ENCODE results near the gene SCN5A.

SCN5A gene

GRCh38 chr3:38601956-38602550 lies 47.4 kb downstream of the SCN5A start:
- DNase-seq (ENCODE audit: low read depth in 2 of 2): no peak

GRCh38 chr3:38600551-38600950 lies 48.9 kb downstream of the SCN5A start:
- no peak for DNase-seq (ENCODE audit: low read depth in 2 of 2)

DNA sequence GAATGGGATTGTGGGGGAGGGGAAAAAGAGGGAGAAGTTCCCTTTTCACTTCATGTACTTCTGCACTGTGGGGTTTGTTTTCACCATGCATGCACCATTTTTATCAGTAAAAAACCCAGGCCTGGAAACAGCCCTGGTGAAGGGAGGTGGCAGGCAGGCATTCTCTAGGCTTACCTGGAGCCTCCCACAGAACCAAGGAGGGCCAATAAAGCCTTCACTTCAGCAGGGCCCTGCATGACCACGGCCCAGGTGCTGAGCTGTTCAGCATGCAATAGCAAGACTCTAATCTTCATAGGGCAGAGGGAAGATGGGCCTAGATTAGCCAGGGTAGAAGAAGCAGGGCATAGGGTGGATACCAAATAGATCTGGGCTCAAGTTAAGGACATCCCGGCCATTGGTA lies 49.6 kb downstream of the SCN5A start:
- DNase-seq (ENCODE audit: low read depth in 2 of 2): no peak

DNA sequence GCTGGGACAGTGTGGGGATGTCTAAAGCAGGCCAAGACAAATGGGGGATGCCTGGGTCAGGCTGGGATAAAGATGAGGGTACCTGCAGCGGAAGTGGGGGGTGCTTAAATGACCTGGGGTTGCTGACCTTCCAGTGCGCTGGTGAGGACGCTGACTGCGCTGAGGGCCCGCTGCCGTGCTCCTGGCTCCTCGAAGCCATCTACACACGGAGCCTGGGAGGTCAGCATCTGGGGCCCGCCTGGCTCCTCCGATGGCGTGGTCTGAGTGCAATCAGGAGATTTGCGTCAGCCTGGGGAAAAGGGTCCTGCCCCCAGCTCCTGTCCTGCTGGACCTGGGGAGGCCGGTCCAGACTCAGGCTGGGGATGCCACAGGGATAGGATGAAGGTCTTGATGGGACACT lies 50.7 kb downstream of the SCN5A start:
- DNase-seq (ENCODE audit: low read depth in 2 of 2): no peak

GRCh38 chr3:38597502-38598060 lies 51.9 kb downstream of the SCN5A start:
- no peak for DNase-seq (ENCODE audit: low read depth in 2 of 2)

DNA sequence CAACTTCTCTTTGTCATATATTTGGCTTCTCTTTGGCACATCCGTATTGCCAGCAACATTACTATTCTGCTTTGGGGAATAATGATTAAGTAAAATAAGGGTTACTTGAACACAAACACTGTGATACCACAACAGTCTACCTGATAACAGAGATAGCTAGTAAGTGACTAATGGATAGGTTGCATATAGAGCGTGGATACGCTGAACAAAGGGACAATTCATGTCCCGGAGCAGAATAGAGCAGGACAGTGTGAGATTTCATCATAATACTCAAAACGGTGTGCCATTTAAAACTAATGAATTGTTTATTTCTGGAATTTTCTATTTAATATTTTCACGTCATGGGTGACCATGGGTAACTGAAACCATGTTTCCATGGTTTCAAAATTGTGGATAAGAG lies 54.1 kb downstream of the SCN5A start:
- DNase-seq (ENCODE audit: low read depth in 2 of 2): no peak

DNA sequence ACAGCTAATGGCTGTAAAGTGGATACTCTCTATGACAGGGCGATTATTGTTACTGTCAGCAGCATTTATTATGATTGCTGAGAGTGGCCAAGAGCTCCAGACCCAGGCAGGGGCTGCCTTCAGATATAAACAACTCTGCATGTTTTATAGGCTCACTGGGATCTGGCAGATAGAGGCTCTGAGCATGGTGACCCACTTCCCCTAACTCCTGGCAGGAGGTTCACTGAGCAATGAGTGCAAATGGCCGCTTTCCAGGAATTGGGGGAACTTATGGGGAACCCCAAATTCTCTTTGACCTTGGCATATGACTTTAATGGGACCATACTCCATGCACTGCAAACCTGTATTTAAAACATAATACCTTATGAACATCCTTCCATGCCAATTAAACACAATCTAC lies 59.0 kb downstream of the SCN5A start:
- DNase-seq (ENCODE audit: low read depth in 2 of 2): no peak

- no peak for DNase-seq (ENCODE audit: low read depth in 2 of 2)
Measured at GRCh38 chr3:38588995-38589937, 60.2 kb downstream of the SCN5A start.

GRCh38 chr3:38588371-38588971 lies 61.0 kb downstream of the SCN5A start:
- no peak for DNase-seq (ENCODE audit: low read depth in 2 of 2)

DNA sequence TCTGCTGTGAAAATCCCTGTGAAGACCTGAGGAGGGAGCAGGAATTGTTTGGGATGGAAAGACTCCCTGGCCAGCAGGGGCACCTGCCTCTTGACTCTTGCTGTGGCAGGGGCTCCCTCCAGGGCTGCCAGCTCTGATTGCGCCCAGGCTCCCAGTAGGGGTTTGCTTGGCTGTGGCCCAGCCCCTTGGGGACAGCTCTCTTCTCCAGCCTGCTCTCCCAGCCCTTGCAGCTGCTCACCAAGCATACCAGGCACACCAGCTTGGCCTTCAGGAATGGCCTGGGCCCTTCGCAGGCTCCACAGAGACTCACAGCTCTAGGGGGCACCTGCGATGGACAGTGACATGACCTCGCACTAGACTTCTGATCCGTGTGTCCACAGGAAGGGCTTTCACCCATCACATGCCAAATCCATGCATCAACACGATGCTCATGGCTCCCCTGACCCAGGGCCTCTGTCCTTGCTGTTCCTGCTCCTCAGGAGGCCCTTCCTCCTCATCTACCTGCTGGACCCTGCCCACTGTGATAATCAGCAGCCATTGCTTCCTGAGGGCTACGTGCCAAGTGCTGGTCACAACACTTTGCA lies 61.8 kb downstream of the SCN5A start:
- DNase-seq (ENCODE audit: low read depth in 2 of 2): no peak

- DNase-seq (ENCODE audit: low read depth in 2 of 2): no peak
Measured at GRCh38 chr3:38586546-38587520, 62.7 kb downstream of the SCN5A start.

GRCh38 chr3:38585791-38586420 lies 63.6 kb downstream of the SCN5A start:
- no peak for DNase-seq (ENCODE audit: low read depth in 2 of 2)

GRCh38 chr3:38583688-38584087 lies 65.8 kb downstream of the SCN5A start:
- no peak for DNase-seq (ENCODE audit: low read depth in 2 of 2)

DNA sequence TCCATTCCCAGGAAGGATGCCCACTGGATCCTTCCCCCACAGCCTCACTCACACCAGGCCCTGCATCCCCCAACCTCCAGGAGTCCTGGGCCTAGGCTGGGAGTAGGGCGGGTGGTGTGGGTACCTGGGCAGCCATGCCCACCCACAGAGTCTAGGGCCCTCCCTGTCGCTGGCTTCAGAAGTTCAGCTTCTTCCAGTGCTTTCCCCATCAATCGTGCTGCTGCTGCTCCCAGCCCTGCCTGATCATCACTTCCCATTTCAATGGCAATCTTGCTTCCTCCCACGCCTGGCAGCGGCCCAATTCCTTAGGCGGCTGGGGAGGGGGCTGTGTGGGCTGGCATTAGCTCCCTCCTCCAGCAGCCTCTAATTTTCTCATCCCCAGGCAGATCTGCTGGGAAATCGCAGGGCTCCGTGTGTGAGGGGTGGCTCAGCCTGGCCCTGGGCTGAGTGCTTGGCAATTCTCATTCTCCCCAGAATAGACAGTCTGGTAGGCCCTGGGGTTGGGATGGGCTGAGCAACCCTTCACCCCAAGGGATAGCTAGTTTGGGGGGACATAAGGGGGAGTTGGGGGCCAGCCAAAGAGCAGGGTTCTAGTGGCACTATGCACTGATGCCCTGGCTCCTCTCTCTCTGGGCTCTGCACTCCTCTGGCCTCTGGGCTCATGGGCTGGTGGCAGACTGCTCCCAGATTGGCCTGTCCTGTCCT lies 66.4 kb downstream of the SCN5A start:
- no peak for DNase-seq (ENCODE audit: low read depth in 2 of 2)

GRCh38 chr3:38582316-38582715 lies 67.2 kb downstream of the SCN5A start:
- no peak for DNase-seq (ENCODE audit: low read depth in 2 of 2)

DNA sequence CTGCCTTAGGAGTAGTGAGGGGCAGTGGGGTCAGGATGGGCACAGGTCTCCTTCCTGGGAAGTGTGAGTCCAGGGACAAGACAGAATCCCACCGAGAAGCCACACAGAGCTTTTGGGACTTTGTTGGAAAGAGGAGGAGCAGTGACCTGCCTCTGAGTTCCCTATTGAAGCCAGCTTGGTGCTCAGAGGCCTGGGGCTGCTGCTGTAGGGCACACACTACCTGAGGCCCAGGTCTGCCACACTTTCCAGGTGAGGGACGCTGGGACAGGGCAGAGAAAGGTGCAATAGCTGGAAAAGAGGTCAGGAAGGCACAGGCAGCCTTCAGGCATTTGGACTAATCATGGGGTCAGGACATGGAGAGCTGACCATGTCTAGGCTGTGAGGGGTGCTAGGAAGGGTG lies 67.7 kb downstream of the SCN5A start:
- DNase-seq (ENCODE audit: low read depth in 2 of 2): no peak

DNA sequence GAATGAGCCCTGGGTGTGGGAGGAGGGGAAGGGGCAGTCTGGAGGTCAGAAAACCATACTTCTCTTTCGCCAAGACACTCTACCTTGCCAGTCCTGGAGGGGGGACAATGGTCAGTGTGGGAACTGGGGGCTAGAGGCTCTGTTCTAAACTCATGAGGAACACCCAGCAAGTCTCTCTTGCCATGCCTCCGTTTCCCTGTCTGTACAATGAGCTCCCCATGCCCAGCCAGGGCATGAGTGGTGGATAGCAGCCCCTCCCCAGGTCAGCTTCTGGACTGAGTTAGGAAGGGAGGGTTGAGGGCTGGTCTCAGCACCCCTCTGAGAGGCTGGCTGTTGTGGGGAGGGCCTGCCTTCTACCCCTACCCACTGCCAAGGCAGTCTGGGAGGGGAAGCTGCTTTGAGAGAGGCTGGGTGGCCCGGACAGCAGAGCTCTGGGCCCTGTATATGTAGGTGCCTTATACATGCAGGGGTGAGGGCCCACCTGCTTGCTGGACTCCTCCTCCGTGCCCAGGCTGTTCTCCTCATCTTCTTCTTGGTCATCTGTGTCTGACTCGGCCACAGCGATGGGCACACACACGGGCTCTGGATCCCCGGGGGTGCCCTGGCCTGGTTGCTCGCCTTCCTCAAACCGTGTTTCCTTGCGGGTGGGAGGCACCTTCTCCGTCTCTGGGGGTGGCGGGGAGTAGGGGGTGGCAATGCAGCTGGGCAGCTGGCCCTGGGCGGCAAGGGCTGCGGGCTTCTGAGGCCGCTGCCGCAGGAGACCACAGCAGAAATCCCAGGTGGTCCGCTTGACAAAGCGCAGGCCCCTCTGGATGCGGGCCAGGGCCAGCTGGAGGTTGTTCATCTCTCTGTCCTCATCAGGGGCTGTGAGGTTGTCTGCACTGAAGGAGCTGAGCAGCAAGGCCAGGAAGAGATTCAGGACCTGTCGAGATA lies 68.8 kb downstream of the SCN5A start:
- DNase-seq (ENCODE audit: low read depth in 2 of 2): no peak

GRCh38 chr3:38579551-38580449 lies 69.7 kb downstream of the SCN5A start:
- no peak for DNase-seq (ENCODE audit: low read depth in 2 of 2)

All from fibroblast of skin of left biceps (primary cell).